Stomach (tissue), 9 donors: ENCODE measurements around the gene EXT2. TPM values are rescaled to one million over a fixed set of nuclear protein-coding genes. Genes with fewer than 3 reads are reported as not detected.

Experiments
- DNase-seq, 2 donors: peaks; one replicate each; pipeline versions ENCODE4 v3.0.0 to v3.0.0-alpha.2; 2013 to 2019
- H3K27ac ChIP-seq, 5 donors: fragments of 200-600 bp in 4 of 5; sonication (generic) in 4 of 5; one replicate each; pipeline ENCODE4 v1.5.1; 2013 to 2019; ENCODE audit warnings: mild to moderate bottlenecking in 1 of 5, moderate library complexity in 1 of 5
- H3K27me3 ChIP-seq, 3 donors: fragments of 200-600 bp; sonication (generic); one replicate each; pipeline ENCODE4 v1.5.1; 2017 to 2019; ENCODE audit warnings: mixed run types in 1 of 3
- H3K36me3 ChIP-seq, 4 donors: fragments of 200-600 bp; sonication (generic); 1 replicate in 3 of 4; 2 replicates in 1 of 4; pipeline ENCODE4 v1.5.1; 2016 to 2019
- H3K4me1 ChIP-seq, 4 donors: fragments of 200-600 bp; sonication (generic); one replicate each; pipeline ENCODE4 v1.5.1; 2016 to 2019
- H3K4me3 ChIP-seq, 4 donors: fragments of 200-600 bp; sonication (generic) in 3 of 4; one replicate each; pipeline ENCODE4 v1.5.1; 2016 to 2019; ENCODE audit warnings: mild to moderate bottlenecking in 1 of 4
- H3K9me3 ChIP-seq, 4 donors: fragments of 200-600 bp; sonication (generic); one replicate each; pipeline ENCODE4 v1.5.1; 2016 to 2019
- EP300 ChIP-seq: sonication (generic); formaldehyde crosslinking; IDR thresholded peaks from one replicate; pipeline ENCODE4 v1.6.1; 2017; ENCODE audit warnings: antibody characterized with exemption
- POLR2A ChIP-seq, 4 donors: fragments of 450-650 bp; IDR thresholded peaks; one replicate each; pipeline ENCODE4 v1.6.1; 2016; ENCODE audit warnings: antibody characterized with exemption in 4 of 4, control low read depth in 2 of 4, mild to moderate bottlenecking in 1 of 4, moderate library complexity in 1 of 4
- POLR2AphosphoS5 ChIP-seq, 3 donors: sonication (generic); formaldehyde crosslinking; IDR thresholded peaks; one replicate each; pipeline ENCODE4 v1.6.1; 2016; ENCODE audit warnings: antibody characterized with exemption in 3 of 3
- WGBS, 5 donors: extraction: QIAGEN DNeasy Blood & Tissue Kit in 3 of 5; methylation state at CpG; one replicate each; pipeline versions ENCODE4 v1.1.5 to v1.1.7; 2013 to 2018; 5-methylcytosine and 5-hydroxymethylcytosine counted together
- intact Hi-C: fragments of 100-400 bp; cut with DNase I; formaldehyde crosslinking; loops from one replicate; pipeline ENCODE4 v1.15.1; 2023; ENCODE audit warnings: low total_unique reads
- polyA plus RNA-seq, 3 donors: library from polyadenylated mRNA; stranded (reverse); fragments of 200-250 nt; gene quantifications; one replicate each; pipeline ENCODE4 v1.2.3, GENCODE V29; 2013
- total RNA-seq, 5 donors: library from RNA; depleted of rRNA; stranded (reverse); fragments of >200 nt; gene quantifications; one replicate each; pipeline versions ENCODE4 v1.1.0 to v1.2.3, GENCODE V29; 2014 to 2016
- TF ChIP-seq, protein P1 (sequence below), 7 experiments: fragments of 450-650 bp in 4 of 7; fragments of 200-600 bp in 3 of 7; sonication (generic) in 3 of 7; IDR thresholded peaks; one replicate each; pipeline ENCODE4 v1.5.1; 2016 to 2019; ENCODE audit warnings: antibody characterized with exemption in 7 of 7, control low read depth in 2 of 7, mild to moderate bottlenecking in 1 of 7
- donor health status: healthy with polysubstance abuse.
- donor health status: Bipolar disorder and iron deficiency.
- donor health status: healthy.

Gene EXT2
- total and polyA plus RNA-seq, 8 donors: 10.5 to 93.8 (median 16.0) TPM

DNA sequence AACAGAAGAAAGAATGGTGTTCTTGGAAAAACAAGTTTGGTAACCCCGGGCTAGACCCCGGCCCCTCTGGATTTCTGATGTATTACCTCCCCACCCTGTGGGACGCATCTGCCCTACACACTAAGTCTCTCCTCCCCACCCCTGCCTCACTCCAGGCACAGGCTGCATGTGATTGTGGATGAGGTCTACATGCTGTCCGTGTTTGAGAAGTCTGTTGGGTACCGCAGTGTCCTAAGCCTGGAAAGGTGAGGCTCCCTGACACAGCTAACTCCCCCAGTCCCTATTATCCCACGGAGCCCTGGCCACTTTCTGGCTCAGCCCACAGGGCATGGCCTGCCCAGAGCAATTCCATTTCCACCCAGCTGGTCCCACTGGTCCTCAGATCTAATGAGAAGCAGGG is 16.1 kb upstream of the EXT2 start:
- no peak overlapping the region for H3K27ac ChIP-seq
- TF ChIP-seq POLR2AphosphoS5 (IDR thresholded peaks at IDR 0.05) (no peak), EP300 (no peak), POLR2A (IDR thresholded peaks at IDR 0.05) (no peak)
- TF ChIP-seq, protein P1, sequence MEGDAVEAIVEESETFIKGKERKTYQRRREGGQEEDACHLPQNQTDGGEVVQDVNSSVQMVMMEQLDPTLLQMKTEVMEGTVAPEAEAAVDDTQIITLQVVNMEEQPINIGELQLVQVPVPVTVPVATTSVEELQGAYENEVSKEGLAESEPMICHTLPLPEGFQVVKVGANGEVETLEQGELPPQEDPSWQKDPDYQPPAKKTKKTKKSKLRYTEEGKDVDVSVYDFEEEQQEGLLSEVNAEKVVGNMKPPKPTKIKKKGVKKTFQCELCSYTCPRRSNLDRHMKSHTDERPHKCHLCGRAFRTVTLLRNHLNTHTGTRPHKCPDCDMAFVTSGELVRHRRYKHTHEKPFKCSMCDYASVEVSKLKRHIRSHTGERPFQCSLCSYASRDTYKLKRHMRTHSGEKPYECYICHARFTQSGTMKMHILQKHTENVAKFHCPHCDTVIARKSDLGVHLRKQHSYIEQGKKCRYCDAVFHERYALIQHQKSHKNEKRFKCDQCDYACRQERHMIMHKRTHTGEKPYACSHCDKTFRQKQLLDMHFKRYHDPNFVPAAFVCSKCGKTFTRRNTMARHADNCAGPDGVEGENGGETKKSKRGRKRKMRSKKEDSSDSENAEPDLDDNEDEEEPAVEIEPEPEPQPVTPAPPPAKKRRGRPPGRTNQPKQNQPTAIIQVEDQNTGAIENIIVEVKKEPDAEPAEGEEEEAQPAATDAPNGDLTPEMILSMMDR (IDR thresholded peaks at IDR 0.05): no peak
- no peak overlapping the region for H3K4me3 ChIP-seq
- no peaks in the 10 kb centered on the region for H3K27me3 ChIP-seq
- DNase-seq: no peak
- H3K9me3 ChIP-seq: no peaks in the 10 kb centered on the region
- peaks cover 0 to 5% (median 0%) of the 10 kb centered on the region in 4 donors for H3K4me1 ChIP-seq
- WGBS, 5 donors: 88 to 94% (median 92%) methylated on average over 6 of the region's 6 CpGs
- peaks cover 12 to 98% (median 89%) of the 10 kb centered on the region in 4 donors for H3K36me3 ChIP-seq
- intact Hi-C loops: no loop called here

DNA sequence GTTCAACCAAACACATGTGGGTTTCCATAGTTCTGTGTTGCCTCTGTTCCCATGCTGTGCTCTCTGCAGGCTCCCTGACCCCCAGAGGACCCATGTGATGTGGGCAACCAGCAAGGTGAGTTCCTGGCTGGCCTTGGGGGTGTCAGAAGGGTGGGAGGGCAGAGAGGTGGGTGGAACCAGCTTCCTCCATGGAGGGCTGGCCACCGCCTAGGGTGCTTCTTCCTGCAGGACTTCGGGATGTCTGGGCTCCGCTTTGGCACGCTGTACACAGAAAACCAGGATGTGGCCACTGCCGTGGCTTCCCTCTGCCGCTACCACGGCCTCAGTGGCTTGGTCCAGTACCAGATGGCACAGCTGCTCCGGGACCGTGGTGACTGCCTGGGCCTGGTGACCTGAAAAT is 14.5 kb upstream of the EXT2 start:
- H3K4me1 ChIP-seq: peaks cover 0 to 5% (median 0%) of the 10 kb centered on the region in 4 donors
- WGBS, 5 donors: 85 to 96% (median 93%) methylated on average over 4 to 9 of the region's 9 CpGs
- intact Hi-C loops: no loop called here
- no peak overlapping the region for H3K27ac ChIP-seq
- H3K4me3 ChIP-seq: no peak overlapping the region
- H3K9me3 ChIP-seq: no peaks in the 10 kb centered on the region
- no peak for TF ChIP-seq POLR2A (IDR thresholded peaks at IDR 0.05)
- TF ChIP-seq, protein P1 (IDR thresholded peaks at IDR 0.05): no peak
- no peak for TF ChIP-seq POLR2AphosphoS5 (IDR thresholded peaks at IDR 0.05)
- H3K36me3 ChIP-seq: peaks cover 4 to 87% (median 74%) of the 10 kb centered on the region in 4 donors
- no peak for DNase-seq
- no peaks in the 10 kb centered on the region for H3K27me3 ChIP-seq

DNA sequence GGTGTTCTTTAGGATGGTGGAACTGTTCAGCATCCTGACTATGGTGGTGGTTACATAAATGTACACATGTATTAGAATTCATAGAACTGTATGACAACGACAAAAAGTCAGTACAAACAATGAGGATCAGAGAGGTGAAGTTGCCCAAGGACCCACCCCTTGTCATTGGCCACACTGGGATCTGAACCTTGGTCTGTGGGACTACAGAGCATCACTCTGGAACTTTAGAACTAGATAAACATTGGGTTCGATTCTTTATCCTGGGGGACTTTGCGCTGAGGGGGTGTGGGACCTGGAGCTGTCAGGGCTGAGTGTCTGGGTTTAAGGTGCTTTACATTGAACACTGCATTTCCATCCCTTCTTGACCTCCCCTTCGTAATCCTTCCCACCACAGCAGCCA is 12.8 kb upstream of the EXT2 start:
- Histone ChIP-seq H3K27ac (no peak overlapping the region), H3K4me1 (peaks cover 0 to 5% (median 0%) of the 10 kb centered on the region in 4 donors), H3K9me3 (no peaks in the 10 kb centered on the region), H3K27me3 (no peaks in the 10 kb centered on the region), H3K4me3 (no peak overlapping the region), H3K36me3 (peaks cover 4 to 71% (median 68%) of the 10 kb centered on the region in 4 donors)
- intact Hi-C loops: no loop called here
- no peak for DNase-seq
- TF ChIP-seq POLR2A (IDR thresholded peaks at IDR 0.05) (no peak), EP300 (no peak), POLR2AphosphoS5 (IDR thresholded peaks at IDR 0.05) (no peak)
- TF ChIP-seq, protein P1 (IDR thresholded peaks at IDR 0.05): no peak
- WGBS, 5 donors: 88 to 94% (median 90%) methylated on average over 2 to 4 of the region's 4 CpGs

DNA sequence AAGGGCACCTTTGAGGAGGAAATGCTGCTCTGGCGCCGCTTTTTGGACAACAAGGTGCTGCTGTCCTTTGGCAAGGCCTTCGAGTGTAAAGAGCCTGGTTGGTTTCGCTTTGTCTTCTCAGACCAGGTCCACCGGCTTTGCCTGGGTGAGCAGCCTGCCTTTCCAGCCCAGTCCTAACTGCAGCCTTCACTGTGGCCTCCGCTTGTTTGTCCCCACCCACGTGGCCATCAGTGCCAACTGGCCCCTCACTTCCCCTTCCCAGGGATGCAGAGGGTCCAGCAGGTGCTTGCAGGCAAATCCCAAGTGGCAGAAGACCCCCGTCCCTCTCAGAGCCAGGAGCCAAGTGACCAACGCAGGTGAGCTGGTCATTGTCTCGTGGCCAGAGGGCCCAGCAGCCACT is 12.0 kb upstream of the EXT2 start:
- no peak for TF ChIP-seq POLR2A (IDR thresholded peaks at IDR 0.05)
- TF ChIP-seq, protein P1 (IDR thresholded peaks at IDR 0.05): no peak
- TF ChIP-seq POLR2AphosphoS5 (IDR thresholded peaks at IDR 0.05): no peak
- no peak for TF ChIP-seq EP300
- WGBS, 5 donors: 85 to 96% (median 90%) methylated on average over 9 to 10 of the region's 10 CpGs

More for the DNA sequence above, 12.0 kb upstream of the EXT2 start:
- no peak for DNase-seq
- Histone ChIP-seq H3K36me3 (peaks cover 4 to 63% (median 60%) of the 10 kb centered on the region in 4 donors), H3K4me3 (no peak overlapping the region), H3K27ac (no peak overlapping the region), H3K9me3 (no peaks in the 10 kb centered on the region), H3K27me3 (no peaks in the 10 kb centered on the region), H3K4me1 (peaks cover 0 to 5% (median 0%) of the 10 kb centered on the region in 4 donors)
- intact Hi-C loops: no loop called here
